HEK293T (cell line): Measurements from ENCODE around the gene ACSF3.
"Not testable (repeated sequence)": the region's sequence is repeated elsewhere in the genome, so short reads cannot be mapped to it uniquely, and the experiment has no call there.

Experiments used
- CTCF ChIA-PET: fragments of 350-600 bp; formaldehyde crosslinking; extraction: SDS; loops from one replicate; lab custom pipeline; 2021; ENCODE audit warnings: antibody characterized with exemption, inconsistent platforms; lab: Yijun Ruan, JAX
- POLR2A ChIA-PET: fragments of 350-600 bp; formaldehyde crosslinking; extraction: SDS; loops from one replicate; lab custom pipeline; 2020; ENCODE audit warnings: antibody characterized with exemption, inconsistent platforms; lab: Yijun Ruan, JAX
- DNase-seq: peaks from one replicate; pipeline ENCODE4 v3.0.0; 2012; ENCODE audit warnings: mixed read lengths; ENCODE audit errors: extremely low spot score
- ARNT ChIP-seq: fragments of 450-650 bp; IDR thresholded peaks from 2 replicates; pipeline ENCODE4 v1.6.1; 2017; ENCODE audit warnings: mild to moderate bottlenecking
- BHLHE40 ChIP-seq: fragments of 450-650 bp; IDR thresholded peaks from 2 replicates; pipeline ENCODE4 v1.6.1; 2016; ENCODE audit warnings: mild to moderate bottlenecking, moderate library complexity, borderline replicate concordance
- CTBP1 ChIP-seq: fragments of 450-650 bp; IDR thresholded peaks from 2 replicates; pipeline ENCODE4 v1.6.1; 2016; ENCODE audit warnings: borderline replicate concordance
- ELF4 ChIP-seq: fragments of 450-650 bp; IDR thresholded peaks from 2 replicates; pipeline ENCODE4 v1.6.1; 2017; ENCODE audit warnings: antibody characterized with exemption
- FOXA1 ChIP-seq: fragments of 450-650 bp; IDR thresholded peaks from 2 replicates; pipeline ENCODE4 v1.6.1; 2016; ENCODE audit warnings: mild to moderate bottlenecking
- FOXK2 ChIP-seq: fragments of 450-650 bp; IDR thresholded peaks from 2 replicates; pipeline ENCODE4 v1.6.1; 2016; ENCODE audit warnings: mild to moderate bottlenecking
- FOXM1 ChIP-seq: fragments of 450-650 bp; IDR thresholded peaks from 2 replicates; pipeline ENCODE4 v1.6.1; 2017; ENCODE audit warnings: mild to moderate bottlenecking, borderline replicate concordance
- HDGF ChIP-seq: fragments of 450-650 bp; IDR thresholded peaks from 2 replicates; pipeline ENCODE4 v1.6.1; 2017; ENCODE audit warnings: antibody characterized with exemption, borderline replicate concordance
- L3MBTL2 ChIP-seq: fragments of 450-650 bp; conservative IDR thresholded peaks from 2 replicates; pipeline ENCODE4 v1.6.1; 2016; ENCODE audit warnings: mild to moderate bottlenecking
- LEF1 ChIP-seq: fragments of 450-650 bp; IDR thresholded peaks from 2 replicates; pipeline ENCODE4 v1.6.1; 2017; ENCODE audit warnings: mild to moderate bottlenecking, borderline replicate concordance
- NFRKB ChIP-seq: fragments of 450-650 bp; IDR thresholded peaks from 2 replicates; pipeline ENCODE4 v1.6.1; 2016; ENCODE audit warnings: mild to moderate bottlenecking, moderate library complexity
- SP1 ChIP-seq: fragments of 450-650 bp; IDR thresholded peaks from 2 replicates; pipeline ENCODE4 v1.6.1; 2017
- SUZ12 ChIP-seq: fragments of 450-650 bp; IDR thresholded peaks from 2 replicates; pipeline ENCODE4 v1.6.1; 2016; ENCODE audit warnings: mild to moderate bottlenecking
- TARDBP ChIP-seq: fragments of 450-650 bp; IDR thresholded peaks from 2 replicates; pipeline ENCODE4 v1.6.1; 2016
- ZNF384 ChIP-seq: fragments of 450-650 bp; IDR thresholded peaks from 2 replicates; pipeline ENCODE4 v1.6.1; 2016
- TF ChIP-seq, protein P1 (sequence below): fragments of 450-650 bp; IDR thresholded peaks from 2 replicates; pipeline ENCODE4 v1.6.1; 2016

ACSF3 gene

DNA sequence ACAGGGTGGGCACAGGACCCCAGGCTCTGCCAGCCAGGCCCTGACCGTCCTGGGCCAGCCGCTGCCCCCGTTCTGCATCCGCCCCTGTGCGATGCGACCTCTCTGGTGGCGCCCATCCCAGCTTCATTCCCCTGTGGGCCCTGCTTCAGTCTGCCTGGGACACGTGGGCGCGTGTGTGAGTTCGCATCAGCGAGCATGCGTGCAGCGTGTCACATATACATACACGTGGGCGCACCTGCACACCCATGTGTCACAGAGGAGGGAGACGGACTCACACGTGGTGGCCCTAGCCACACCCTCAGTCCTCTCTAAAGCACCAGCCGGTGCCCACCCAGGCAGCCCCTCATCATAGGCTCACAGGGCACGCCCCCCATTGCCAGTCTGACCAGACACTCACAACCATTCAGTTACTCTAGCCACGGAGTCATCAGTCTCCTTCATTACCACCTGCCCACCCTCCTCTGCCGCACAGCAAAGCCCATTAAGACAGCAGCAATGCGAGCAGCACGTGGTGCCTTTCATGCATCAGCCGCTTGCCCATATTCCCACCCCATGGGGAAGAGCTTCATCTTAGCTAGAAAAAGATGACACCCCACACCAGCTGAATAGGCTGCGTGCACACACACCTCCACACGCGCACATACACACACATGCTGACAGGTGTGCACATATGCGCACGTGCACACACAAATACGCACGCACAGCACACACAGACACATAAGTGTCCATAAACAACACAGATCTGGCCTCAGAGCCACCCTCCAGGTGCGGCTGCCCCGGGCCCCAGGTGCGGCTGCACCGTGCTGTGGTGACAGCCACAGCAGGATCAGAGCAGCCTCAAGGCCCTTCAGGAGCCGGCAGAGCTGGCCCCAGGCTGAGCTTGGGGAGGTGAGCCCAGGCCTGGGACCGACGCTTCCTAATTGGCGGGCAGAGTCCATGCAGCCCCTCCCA, 68.4 kb downstream of the ACSF3 start:
- CTCF ChIA-PET, result no interaction called here

DNA sequence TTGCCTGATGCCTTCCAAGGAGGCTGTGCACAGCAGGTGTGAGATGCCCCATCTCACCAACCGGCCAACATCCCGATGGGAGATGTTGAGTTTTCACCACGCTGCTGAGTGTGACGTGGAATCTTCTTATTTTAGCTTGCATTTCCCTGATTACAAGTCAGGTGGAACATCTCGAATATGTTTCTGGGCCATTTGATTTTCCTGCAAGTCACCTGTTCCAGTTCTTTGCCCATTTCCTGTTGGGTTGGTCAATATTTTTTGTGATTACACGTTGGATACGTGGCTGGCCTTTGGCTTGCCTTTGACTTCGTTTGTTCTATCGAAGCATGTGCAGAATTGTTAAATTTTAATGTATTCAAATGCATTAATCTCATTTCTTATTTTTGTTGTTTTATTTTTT, 69.6 kb downstream of the ACSF3 start:
- no peak for DNase-seq
- ChIA-PET CTCF (no interaction called here), POLR2A (no interaction called here)
- TF ChIP-seq FOXK2 (no peak), FOXA1 (no peak), TARDBP (no peak), LEF1 (no peak)
- TF ChIP-seq, protein P1, sequence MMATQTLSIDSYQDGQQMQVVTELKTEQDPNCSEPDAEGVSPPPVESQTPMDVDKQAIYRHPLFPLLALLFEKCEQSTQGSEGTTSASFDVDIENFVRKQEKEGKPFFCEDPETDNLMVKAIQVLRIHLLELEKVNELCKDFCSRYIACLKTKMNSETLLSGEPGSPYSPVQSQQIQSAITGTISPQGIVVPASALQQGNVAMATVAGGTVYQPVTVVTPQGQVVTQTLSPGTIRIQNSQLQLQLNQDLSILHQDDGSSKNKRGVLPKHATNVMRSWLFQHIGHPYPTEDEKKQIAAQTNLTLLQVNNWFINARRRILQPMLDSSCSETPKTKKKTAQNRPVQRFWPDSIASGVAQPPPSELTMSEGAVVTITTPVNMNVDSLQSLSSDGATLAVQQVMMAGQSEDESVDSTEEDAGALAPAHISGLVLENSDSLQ, result no peak

More for the DNA sequence above, 68.4 kb downstream of the ACSF3 start:
- POLR2A ChIA-PET, result no interaction called here
- TF ChIP-seq ARNT, result no peak
- TF ChIP-seq ZNF384, result no peak
- TF ChIP-seq TARDBP, result no peak
- no peak for TF ChIP-seq FOXA1
- no peak for TF ChIP-seq FOXM1
- no peak for TF ChIP-seq LEF1
- TF ChIP-seq SP1, result no peak
- TF ChIP-seq CTBP1, result no peak
- no peak for TF ChIP-seq L3MBTL2
- no peak for TF ChIP-seq NFRKB
- no peak for TF ChIP-seq FOXK2
- TF ChIP-seq SUZ12, result no peak
- TF ChIP-seq, protein P1, result no peak
- TF ChIP-seq HDGF, result no peak
- TF ChIP-seq ELF4, result no peak
- no peak for TF ChIP-seq BHLHE40
- no peak for DNase-seq

DNA sequence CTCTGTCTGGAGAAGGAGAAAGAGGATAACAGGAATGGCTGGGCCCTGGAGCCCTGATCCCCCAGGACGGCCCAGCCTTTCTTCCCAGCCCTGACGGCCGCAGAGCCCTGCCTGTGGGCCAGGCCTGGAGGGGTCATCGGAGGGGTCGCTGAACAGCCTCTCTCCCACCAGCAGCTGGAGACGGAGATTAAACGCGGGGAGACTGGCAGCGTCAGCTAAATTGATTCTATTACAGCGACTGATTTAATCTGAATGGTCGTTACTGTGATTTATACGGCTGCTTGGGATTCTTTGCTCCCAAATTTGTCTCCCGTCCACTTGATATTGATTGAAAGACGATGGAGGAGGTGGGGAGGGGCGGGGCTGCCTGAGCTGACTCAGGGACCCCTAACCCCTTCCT, 70.8 kb downstream of the ACSF3 start:
- ChIA-PET POLR2A (interaction anchor here (1.1 kb wide), 1 partner anchor 351 kb away, joined by 3 read pairs; no protein-coding TSS in a partner anchor), CTCF (interaction anchor here (1.3 kb wide), 1 partner anchor 352 kb away, joined by 3 read pairs; no protein-coding TSS in a partner anchor)
- DNase-seq, result no peak
- TF ChIP-seq TARDBP, result no peak
- TF ChIP-seq FOXA1, result no peak
- no peak for TF ChIP-seq ARNT
- TF ChIP-seq FOXM1, result no peak
- no peak for TF ChIP-seq ZNF384
- no peak for TF ChIP-seq SUZ12
- TF ChIP-seq, protein P1, result no peak
- no peak for TF ChIP-seq ELF4
- no peak for TF ChIP-seq L3MBTL2
- TF ChIP-seq HDGF, result no peak
- TF ChIP-seq NFRKB, result no peak
- no peak for TF ChIP-seq FOXK2

DNA sequence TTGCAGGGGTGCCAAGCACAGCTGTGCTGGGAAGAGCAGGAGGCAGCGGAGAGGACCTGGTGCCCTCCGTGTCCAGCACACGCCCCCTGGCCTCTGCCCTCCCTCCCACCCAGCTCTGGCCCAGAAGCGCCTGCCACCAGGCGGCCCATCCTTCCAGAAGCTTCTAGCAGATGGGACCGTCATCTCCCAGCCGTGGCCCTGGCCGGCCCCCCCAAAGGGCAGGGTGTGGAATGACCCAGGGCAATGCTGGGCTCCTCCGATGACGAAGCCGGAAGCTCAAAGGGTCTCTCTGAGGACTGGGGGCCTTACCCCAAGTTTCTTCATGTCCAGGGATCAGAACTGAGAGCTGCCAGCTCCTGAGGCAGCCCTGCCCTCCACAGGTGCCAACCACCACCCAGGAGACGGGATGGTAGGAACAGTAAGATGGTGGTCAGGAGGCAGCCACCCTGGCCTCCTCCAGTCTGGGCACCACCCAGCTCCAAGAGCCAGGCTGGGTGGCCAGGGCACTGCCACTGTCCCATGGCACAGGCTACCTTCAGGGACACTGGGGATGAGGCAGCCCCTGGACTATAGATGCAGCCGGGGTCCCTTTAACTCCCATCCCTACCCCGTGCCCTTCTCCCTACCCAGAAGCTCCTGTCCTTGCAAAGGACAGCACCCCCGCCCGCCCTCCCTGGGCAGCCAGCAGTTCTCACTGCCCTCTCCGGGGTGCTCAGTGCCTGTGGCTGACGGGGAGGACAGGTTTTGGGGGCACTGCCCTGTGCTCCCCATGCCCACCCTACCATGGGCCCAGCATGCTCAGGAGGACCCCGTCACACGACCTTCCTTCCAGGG, 71.4 kb downstream of the ACSF3 start:
- no peak for DNase-seq
- POLR2A ChIA-PET, result interaction anchor here (1.1 kb wide), 1 partner anchor 351 kb away, joined by 3 read pairs; no protein-coding TSS in a partner anchor
- no peak for TF ChIP-seq HDGF
- no peak for TF ChIP-seq CTBP1
- no peak for TF ChIP-seq FOXM1
- TF ChIP-seq, protein P1, result no peak
- no peak for TF ChIP-seq SP1
- TF ChIP-seq ZNF384, result no peak
- CTCF ChIA-PET, result interaction anchor here (1.3 kb wide), 1 partner anchor 352 kb away, joined by 3 read pairs; no protein-coding TSS in a partner anchor

DNA sequence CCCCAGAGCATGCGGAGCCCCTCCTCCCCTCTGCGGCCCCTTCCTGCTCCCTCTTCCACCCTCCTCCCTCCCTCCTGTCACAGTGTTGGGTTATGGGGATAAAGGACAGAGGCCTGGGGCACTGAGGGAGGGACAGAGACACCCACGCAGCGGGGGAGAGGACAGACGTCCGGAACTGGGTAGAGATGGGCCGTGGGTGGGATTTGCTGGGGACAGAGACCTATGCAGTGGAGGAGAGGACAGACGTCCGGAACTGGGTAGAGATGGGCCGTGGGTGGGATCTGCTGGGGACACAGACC, 72.0 kb downstream of the ACSF3 start:
- DNase-seq, CTCF ChIA-PET: not testable (repeated sequence)
- POLR2A ChIA-PET, result interaction anchor here (1.1 kb wide), 1 partner anchor 352 kb away, joined by 3 read pairs; no protein-coding TSS in a partner anchor
